H9 (cell line): ENCODE data around the gene CHGA. TPM values are rescaled to one million over a fixed set of nuclear protein-coding genes. Genes with fewer than 3 reads are reported as not detected.

ENCODE experiments used
- DNase-seq: peaks from one replicate; pipeline ENCODE4 v3.0.0-alpha.2; 2017
- H2AFZ ChIP-seq: one replicate; pipeline ENCODE4 v1.6.1; 2013; ENCODE audit warnings: mild to moderate bottlenecking, low read length, control low read depth, moderate library complexity
- H2AK5ac ChIP-seq: 2 replicates; pipeline ENCODE4 v1.6.1; 2013; ENCODE audit warnings: low read length, control low read depth, mixed read lengths; ENCODE audit not compliant: insufficient read length
- H2BK120ac ChIP-seq: one replicate; pipeline ENCODE4 v1.6.1; 2013; ENCODE audit warnings: low read depth, mild to moderate bottlenecking, low read length, control low read depth, inconsistent platforms; ENCODE audit not compliant: poor library complexity, severe bottlenecking
- H2BK12ac ChIP-seq: 2 replicates; pipeline ENCODE4 v1.6.1; 2013; ENCODE audit warnings: low read length, control low read depth, mixed read lengths, low read depth; ENCODE audit not compliant: insufficient read length
- H2BK15ac ChIP-seq: 2 replicates; pipeline ENCODE4 v1.6.1; 2013; ENCODE audit warnings: low read depth, low read length, control low read depth
- H2BK20ac ChIP-seq: one replicate; pipeline ENCODE4 v1.6.1; 2013; ENCODE audit warnings: low read depth, mild to moderate bottlenecking, low read length, control low read depth, inconsistent platforms; ENCODE audit not compliant: poor library complexity, severe bottlenecking
- H2BK5ac ChIP-seq: 2 replicates; pipeline ENCODE4 v1.6.1; 2013; ENCODE audit warnings: low read length, control low read depth, mixed read lengths; ENCODE audit not compliant: insufficient read length
- H3K14ac ChIP-seq: 2 replicates; pipeline ENCODE4 v1.6.1; 2013; ENCODE audit warnings: low read length, control low read depth; ENCODE audit not compliant: insufficient read depth
- H3K18ac ChIP-seq: 2 replicates; pipeline ENCODE4 v1.6.1; 2013; ENCODE audit warnings: low read depth, mild to moderate bottlenecking, mixed read lengths, low read length, control low read depth; ENCODE audit not compliant: insufficient read length
- H3K23ac ChIP-seq: 2 replicates; pipeline ENCODE4 v1.6.1; 2013; ENCODE audit warnings: low read length, control low read depth, mixed read lengths, low read depth; ENCODE audit not compliant: insufficient read length
- H3K23me2 ChIP-seq: 2 replicates; pipeline ENCODE4 v1.6.1; 2013; ENCODE audit warnings: low read depth, mild to moderate bottlenecking, mixed read lengths, low read length, control low read depth; ENCODE audit not compliant: insufficient read length, poor library complexity, severe bottlenecking
- H3K27ac ChIP-seq: 2 replicates; pipeline ENCODE4 v1.5.1; 2013; ENCODE audit warnings: low read length, control low read depth, mixed read lengths, low read depth; ENCODE audit not compliant: insufficient read length
- H3K27me3 ChIP-seq: 2 replicates; pipeline ENCODE4 v1.6.1; 2013; ENCODE audit warnings: low read length, control low read depth, inconsistent platforms; ENCODE audit not compliant: insufficient read depth
- H3K4ac ChIP-seq: 2 replicates; pipeline ENCODE4 v1.6.1; 2013; ENCODE audit warnings: low read depth, mild to moderate bottlenecking, control low read depth, inconsistent platforms, low read length, moderate library complexity
- H3K4me1 ChIP-seq: 2 replicates; pipeline ENCODE4 v1.6.1; 2013; ENCODE audit warnings: low read length, control low read depth, inconsistent platforms; ENCODE audit not compliant: insufficient read depth
- H3K4me2 ChIP-seq: 2 replicates; pipeline ENCODE4 v1.6.1; 2013; ENCODE audit warnings: low read length, control low read depth, mixed read lengths; ENCODE audit not compliant: insufficient read length, insufficient read depth
- H3K56ac ChIP-seq: 2 replicates; pipeline ENCODE4 v1.6.1; 2013; ENCODE audit warnings: low read depth, mild to moderate bottlenecking, mixed read lengths, low read length, control low read depth; ENCODE audit not compliant: insufficient read length
- H3K79me1 ChIP-seq: 2 replicates; pipeline ENCODE4 v1.6.1; 2013; ENCODE audit warnings: low read depth, mild to moderate bottlenecking, moderate library complexity, low read length, control low read depth, inconsistent platforms; ENCODE audit not compliant: insufficient read depth, poor library complexity, severe bottlenecking
- H3K79me2 ChIP-seq: 2 replicates; pipeline ENCODE4 v1.6.1; 2013; ENCODE audit warnings: low read length, control low read depth, inconsistent platforms; ENCODE audit not compliant: insufficient read depth
- H3K9ac ChIP-seq: 2 replicates; pipeline ENCODE4 v1.6.1; 2013; ENCODE audit warnings: low read length, control low read depth, mixed read lengths; ENCODE audit not compliant: insufficient read length; ENCODE audit errors: extremely low read depth
- H3K9me3 ChIP-seq: one replicate; pipeline ENCODE4 v1.6.1; 2013; ENCODE audit warnings: low read depth, low read length, inconsistent platforms; ENCODE audit not compliant: control insufficient read depth
- H3T11ph ChIP-seq: one replicate; pipeline ENCODE4 v1.6.1; 2013; ENCODE audit warnings: mild to moderate bottlenecking, low read length, control low read depth, inconsistent platforms
- H4K20me1 ChIP-seq: one replicate; pipeline ENCODE4 v1.6.1; 2013; ENCODE audit not compliant: control insufficient read depth, insufficient read length, insufficient read depth
- H4K5ac ChIP-seq: 2 replicates; pipeline ENCODE4 v1.6.1; 2013; ENCODE audit warnings: low read depth, mild to moderate bottlenecking, mixed read lengths, low read length, control low read depth; ENCODE audit not compliant: insufficient read length
- H4K8ac ChIP-seq: replicated peaks from 2 replicates; pipeline ENCODE4 v1.6.1; 2013; ENCODE audit warnings: low read length, control low read depth, mixed read lengths, low read depth; ENCODE audit not compliant: insufficient read length
- H4K91ac ChIP-seq: 2 replicates; pipeline ENCODE4 v1.6.1; 2013; ENCODE audit warnings: low read depth, mild to moderate bottlenecking, moderate library complexity, mixed read lengths, low read length, control low read depth; ENCODE audit not compliant: insufficient read length
- H3K27ac Mint-ChIP-seq, 3 experiments: 2 replicates in 2 of 3; 3 replicates in 1 of 3; pipeline ENCODE4 v1.8.0; 2020 to 2021; ENCODE audit warnings: mixed read lengths in 3 of 3, mild to moderate bottlenecking in 1 of 3, moderate library complexity in 1 of 3
- H3K27me3 Mint-ChIP-seq: 2 replicates; pipeline ENCODE4 v1.8.0; 2021; ENCODE audit warnings: low read depth, mild to moderate bottlenecking, moderate library complexity, mixed read lengths
- H3K36me3 Mint-ChIP-seq, 3 experiments: 2 replicates in 2 of 3; 3 replicates in 1 of 3; pipeline ENCODE4 v1.8.0; 2020 to 2021; ENCODE audit warnings: low read depth in 3 of 3, mixed read lengths in 3 of 3; ENCODE audit not compliant: insufficient read depth in 1 of 3
- H3K4me1 Mint-ChIP-seq, 2 experiments: 2 replicates each; pipeline ENCODE4 v1.8.0; 2020; ENCODE audit warnings: mixed read lengths in 2 of 2
- H3K4me3 Mint-ChIP-seq, 2 experiments: 2 replicates in 1 of 2; 3 replicates in 1 of 2; pipeline ENCODE4 v1.8.0; 2020 to 2021; ENCODE audit warnings: mild to moderate bottlenecking in 2 of 2, mixed read lengths in 2 of 2, moderate library complexity in 1 of 2
- H3K9me3 Mint-ChIP-seq, 2 experiments: 2 replicates in 1 of 2; 3 replicates in 1 of 2; pipeline ENCODE4 v1.8.0; 2020; ENCODE audit warnings: mild to moderate bottlenecking in 2 of 2, mixed read lengths in 2 of 2, moderate library complexity in 1 of 2
- WGBS: extraction: QIAGEN DNeasy Blood & Tissue Kit; methylation state at CpG from one replicate; pipeline ENCODE4 v1.1.7; 2013; ENCODE audit warnings: missing lambda C conversion rate, low lambda C conversion rate, mixed read lengths; ENCODE audit not compliant: insufficient read length; ENCODE audit errors: extremely low coverage; 5-methylcytosine and 5-hydroxymethylcytosine counted together
- total RNA-seq: library from RNA; stranded (reverse); gene quantifications from 2 replicates; pipeline ENCODE4 v1.2.1, GENCODE V29; 2021
- TF ChIP-seq, protein P1 (sequence below): fragments of 200-600 bp; sonication (generic); conservative IDR thresholded peaks from 3 replicates; pipeline ENCODE4 v1.8.0; 2021; ENCODE audit warnings: antibody characterized with exemption, mild to moderate bottlenecking

CHGA gene
- total RNA-seq, 1 experiment from 2014 or later = 6.7 TPM

DNA sequence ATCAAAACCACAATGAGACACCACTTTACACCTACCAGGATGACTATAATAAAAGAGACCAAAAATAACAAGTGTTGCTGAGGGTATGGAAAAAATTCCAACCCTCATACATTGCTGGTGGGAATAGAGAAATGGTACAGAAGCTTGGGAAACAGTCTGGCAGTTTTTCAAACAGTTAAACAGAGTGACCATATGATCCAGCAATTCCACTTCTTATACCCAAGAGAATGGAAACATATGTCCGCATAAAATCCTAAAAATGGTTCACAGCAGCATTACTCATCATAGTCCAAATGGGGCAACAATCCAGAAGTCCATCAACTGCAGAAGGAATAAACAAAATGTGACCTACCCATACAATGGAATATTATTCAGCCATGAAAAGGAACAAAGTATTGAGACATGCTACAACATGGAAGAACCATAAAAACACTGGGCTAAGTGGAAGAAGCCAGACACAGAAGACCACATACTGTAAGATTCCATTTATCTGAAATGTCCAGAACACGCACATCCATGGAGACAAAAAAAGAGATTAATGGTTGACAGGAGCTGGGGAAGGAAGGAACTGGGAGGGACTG is 44.5 kb downstream of the CHGA start:
- H3K4me3 Mint-ChIP-seq = no peak overlapping the region
- Histone ChIP-seq H2BK15ac (no peak overlapping the region), H3K23ac (no peak overlapping the region), H2AFZ (no peak overlapping the region), H2BK12ac (no peak overlapping the region), H3K14ac (no peak overlapping the region), H2BK5ac (no peak overlapping the region), H3K4me1 (peaks cover 5% of the 10 kb centered on the region; the same call in 1 of the 2 replicates), H4K8ac (no peak overlapping the region), H4K91ac (no peak overlapping the region), H2BK120ac (no peak overlapping the region), H4K20me1 (no peaks in the 10 kb centered on the region), H3K79me2 (peaks cover 6% of the 10 kb centered on the region; the same call in 1 of the 2 replicates), H2AK5ac (no peak overlapping the region), H3K27me3 (no peaks in the 10 kb centered on the region), H3K18ac (no peak overlapping the region), H3K23me2 (no peaks in the 10 kb centered on the region), H3K56ac (no peak overlapping the region), H3K79me1 (peaks cover 3% of the 10 kb centered on the region), H3K4ac (no peak overlapping the region), H4K5ac (no peak overlapping the region), H3K9ac (no peak overlapping the region), H3K9me3 (no peaks in the 10 kb centered on the region), H3T11ph (no peak overlapping the region), H3K4me2 (no peak overlapping the region), H3K27ac (no peak overlapping the region), H2BK20ac (no peak overlapping the region)
- TF ChIP-seq, protein P1, sequence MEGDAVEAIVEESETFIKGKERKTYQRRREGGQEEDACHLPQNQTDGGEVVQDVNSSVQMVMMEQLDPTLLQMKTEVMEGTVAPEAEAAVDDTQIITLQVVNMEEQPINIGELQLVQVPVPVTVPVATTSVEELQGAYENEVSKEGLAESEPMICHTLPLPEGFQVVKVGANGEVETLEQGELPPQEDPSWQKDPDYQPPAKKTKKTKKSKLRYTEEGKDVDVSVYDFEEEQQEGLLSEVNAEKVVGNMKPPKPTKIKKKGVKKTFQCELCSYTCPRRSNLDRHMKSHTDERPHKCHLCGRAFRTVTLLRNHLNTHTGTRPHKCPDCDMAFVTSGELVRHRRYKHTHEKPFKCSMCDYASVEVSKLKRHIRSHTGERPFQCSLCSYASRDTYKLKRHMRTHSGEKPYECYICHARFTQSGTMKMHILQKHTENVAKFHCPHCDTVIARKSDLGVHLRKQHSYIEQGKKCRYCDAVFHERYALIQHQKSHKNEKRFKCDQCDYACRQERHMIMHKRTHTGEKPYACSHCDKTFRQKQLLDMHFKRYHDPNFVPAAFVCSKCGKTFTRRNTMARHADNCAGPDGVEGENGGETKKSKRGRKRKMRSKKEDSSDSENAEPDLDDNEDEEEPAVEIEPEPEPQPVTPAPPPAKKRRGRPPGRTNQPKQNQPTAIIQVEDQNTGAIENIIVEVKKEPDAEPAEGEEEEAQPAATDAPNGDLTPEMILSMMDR = no peak
- H3K36me3 Mint-ChIP-seq = peaks cover 7 to 16% (median 10%) of the 10 kb centered on the region in 3 experiments
- peaks cover 6 to 16% of the 10 kb centered on the region in 2 experiments for H3K9me3 Mint-ChIP-seq
- WGBS = no CpG with 5 or more reads among the region's 2 CpGs
- no peaks in the 10 kb centered on the region for H3K27me3 Mint-ChIP-seq
- H3K27ac Mint-ChIP-seq = no peak overlapping the region
- no peak for DNase-seq
- peaks cover 40 to 48% of the 10 kb centered on the region in 2 experiments for H3K4me1 Mint-ChIP-seq
